GM18858 (cell line): ENCODE results near the gene RARA.

ENCODE experiments used
- ATAC-seq: cut with Tn5 transposase; IDR thresholded peaks from one replicate; pipeline ENCODE4 v1.9.1; 2021; ENCODE audit not compliant: unreplicated experiment

Gene RARA

DNA sequence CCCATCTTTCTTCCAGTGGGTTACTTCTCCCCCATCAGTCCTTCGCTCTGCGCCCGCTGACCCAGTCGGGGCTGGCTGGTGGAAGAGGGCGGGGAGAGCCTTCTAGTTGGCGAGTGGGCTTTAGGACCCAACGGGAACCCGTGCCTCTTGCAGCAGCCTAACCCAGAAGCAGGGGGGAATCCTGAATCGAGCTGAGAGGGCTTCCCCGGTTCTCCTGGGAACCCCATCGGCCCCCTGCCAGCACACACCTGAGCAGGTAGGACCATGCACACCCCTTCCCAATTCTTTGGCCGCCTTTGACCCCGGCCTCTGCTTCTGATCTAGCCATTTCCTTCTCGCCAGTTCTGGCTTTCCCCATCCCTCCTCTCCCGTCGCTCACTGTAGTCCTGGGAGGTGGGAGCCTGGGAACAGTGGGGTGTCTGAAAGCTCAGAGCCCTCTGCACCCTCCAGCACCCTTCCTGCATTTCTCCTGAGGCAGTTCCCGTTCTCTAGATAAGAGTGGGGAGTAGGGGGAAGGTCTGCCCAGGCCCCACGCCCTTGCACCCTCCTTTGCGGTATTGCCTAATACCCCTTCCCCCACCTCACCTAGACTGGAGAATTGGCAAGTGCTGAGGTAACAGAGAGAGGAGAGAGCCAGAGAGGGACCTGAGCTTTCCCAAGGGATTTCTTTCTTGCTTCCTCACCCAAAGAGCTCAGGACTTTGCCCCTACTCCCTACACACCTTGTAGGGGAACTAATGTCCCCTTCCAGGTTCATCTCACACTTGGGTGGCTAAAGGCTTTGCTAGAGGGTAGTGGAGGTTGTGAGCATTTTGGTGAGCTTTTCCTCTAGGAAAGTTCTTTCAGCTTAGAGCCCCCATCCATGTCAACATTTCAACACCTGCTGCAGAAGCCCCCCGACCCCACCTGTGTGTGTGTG, at the start of gene RARA:
Gene RARA (plus strand): TSS at position 150 of the 918 bp plus-strand sequence. CDS start 22,039 bp downstream, outside the sequence.
- ATAC-seq, result no peak

DNA sequence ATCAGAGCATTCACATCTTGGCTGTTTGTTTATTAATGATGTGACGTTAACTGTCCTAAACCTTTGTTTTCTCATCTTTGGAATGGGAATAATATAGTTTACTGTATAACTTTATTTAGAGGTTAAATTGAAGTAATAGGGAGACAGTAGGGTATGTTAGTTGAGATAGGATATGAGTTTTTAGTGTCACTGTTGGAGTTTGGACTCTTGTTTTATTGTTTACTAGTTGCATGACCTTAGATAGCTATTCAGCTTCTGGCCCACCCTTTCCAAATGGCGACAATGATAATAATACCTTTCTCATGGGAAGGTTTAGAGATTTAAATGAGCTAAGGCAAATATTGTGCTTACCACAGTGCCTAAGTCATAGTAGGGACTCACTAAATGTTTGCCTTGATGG, 49.5 kb upstream of the RARA start:
- ATAC-seq, result no peak

- ATAC-seq, result no peak
Measured at GRCh38 chr17:40260528-40260927, 48.5 kb upstream of the RARA start.

GRCh38 chr17:40264458-40265185, 44.4 kb upstream of the RARA start:
- no peak for ATAC-seq

- no peak for ATAC-seq
Measured at GRCh38 chr17:40265337-40265736, 43.6 kb upstream of the RARA start.

DNA sequence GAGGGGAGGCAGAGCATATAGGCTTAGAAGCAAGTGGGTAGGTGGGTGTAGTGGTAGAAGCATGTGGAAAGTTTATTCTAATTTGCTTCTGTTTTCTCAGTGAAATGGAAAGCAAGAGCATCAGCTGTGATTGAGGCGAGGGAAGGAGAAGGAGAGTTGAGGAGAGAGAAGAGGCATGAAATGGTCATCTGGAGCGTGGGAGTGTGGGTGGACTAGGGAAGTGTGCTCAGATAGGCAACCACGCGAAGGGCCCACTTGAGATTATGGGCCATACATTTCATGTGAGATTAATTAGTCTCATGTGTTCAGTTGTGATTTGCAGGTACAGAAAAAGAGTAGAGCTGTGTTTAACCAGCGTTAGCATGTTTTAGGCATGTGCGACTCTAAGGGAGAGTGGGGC, 42.1 kb upstream of the RARA start:
- ATAC-seq, result no peak

DNA sequence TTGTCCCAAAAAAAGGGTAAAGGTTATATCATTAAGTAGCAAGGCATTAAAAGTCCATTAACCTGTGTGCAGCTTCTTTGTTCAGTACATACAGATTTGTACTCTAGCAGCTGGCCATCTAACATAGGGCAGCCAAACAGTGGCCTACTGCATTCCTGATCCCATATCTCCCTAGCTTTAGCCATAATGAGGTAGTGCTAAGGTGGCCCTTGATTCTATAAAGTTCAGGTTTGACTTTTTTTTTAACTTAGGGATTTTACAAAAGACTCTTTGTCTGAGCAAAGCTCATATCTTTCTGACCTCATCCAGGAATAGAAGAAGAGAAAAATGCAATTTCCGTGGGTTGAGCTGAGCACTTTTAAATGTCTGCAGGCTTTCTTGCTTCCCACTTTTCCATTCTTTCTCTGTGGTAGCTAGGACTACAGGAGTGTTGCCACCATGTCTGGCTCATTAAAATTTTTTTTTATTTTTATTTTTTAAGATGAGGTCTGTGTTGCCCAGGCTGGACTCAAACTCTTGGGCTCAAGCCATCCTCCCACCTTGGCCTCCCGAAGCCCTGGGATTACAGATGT, 40.8 kb upstream of the RARA start:
- ATAC-seq, result no peak

GRCh38 chr17:40278414-40278813, 30.6 kb upstream of the RARA start:
- ATAC-seq, result no peak

GRCh38 chr17:40279402-40279801, 29.6 kb upstream of the RARA start:
- ATAC-seq, result no peak

GRCh38 chr17:40281663-40282062, 27.3 kb upstream of the RARA start:
- ATAC-seq, result no peak

DNA sequence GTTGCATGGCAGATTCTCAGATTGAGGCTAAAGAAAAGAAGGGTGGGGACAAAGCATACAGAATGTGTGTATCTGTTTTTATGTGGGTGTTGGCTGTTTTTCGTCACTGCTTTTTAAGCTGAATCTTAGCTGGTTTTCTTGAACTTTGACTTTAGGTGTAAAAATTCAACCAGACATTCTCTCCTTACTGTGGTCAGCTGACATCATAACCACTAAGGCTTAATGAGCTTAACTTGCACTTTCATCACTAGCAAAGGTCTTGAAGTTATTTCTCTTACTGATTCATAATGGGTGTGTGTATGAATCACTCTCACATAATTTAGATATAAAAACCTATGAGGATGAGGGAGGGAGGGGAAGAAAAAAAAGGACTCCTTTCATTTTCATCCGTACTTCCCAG, 25.3 kb upstream of the RARA start:
- no peak for ATAC-seq

DNA sequence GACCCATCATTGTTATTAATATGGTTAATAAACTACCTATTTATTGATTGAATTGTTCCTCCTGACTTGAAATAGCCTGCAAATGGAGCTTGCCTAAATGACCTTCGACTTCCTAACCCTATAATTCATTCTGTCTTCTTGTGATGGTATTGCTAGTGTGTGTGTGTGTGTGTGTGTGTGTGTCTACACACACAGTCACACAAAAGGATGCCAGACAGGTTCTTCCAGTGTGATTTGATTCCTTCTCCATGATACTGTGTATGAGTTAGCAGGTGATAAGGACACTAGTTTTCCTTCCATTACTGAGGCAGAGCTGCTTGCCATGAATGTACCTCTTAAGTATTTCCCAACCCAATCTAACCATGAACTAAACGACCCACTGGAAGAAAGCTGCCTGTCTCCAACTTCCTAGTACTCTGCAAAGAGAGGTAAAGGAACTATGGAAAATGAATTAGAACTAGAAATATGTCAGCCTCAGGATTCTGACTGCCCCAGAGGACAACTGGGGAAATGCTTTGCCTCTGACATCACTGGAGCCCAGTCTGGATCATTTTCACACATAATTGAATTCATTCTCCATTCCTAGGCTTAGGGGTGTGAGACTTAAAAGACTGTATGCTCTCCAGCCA, 24.8 kb upstream of the RARA start:
- ATAC-seq, result no peak

DNA sequence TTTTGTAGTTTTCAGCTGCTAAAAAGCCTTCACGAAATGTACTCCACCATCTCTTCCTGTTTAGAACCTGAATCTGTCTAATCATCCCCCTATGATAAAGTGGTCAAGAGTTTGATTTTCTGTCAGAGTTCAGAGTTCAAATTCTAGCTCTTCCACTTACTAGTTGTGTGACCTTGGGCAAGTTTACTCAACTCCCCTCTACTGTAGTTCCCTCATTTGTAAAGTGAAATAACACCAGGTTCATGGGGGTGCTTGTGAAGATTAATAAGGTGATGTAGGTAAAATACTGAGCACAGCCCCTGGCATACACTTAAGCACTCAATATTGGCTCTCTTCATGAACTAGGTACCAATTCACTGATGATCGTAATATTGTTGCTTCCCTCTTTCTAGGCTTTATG, 22.5 kb upstream of the RARA start:
- ATAC-seq, result no peak

DNA sequence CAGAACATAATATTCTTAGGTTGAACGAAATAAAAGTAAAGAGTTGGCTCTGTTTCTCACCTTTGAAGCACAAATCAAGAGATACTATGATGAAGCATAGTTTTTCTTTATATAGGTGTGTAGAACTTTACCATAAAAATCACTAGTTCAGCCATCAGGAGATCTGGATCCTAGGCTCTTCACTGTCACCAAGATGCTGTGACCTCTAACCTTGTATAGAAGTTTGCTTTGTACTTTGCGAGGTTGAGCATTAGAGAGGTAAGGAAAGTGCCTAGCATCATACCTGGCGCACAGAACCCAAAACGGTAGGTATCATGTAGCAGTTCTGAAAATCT, 21.9 kb upstream of the RARA start:
- no peak for ATAC-seq

DNA sequence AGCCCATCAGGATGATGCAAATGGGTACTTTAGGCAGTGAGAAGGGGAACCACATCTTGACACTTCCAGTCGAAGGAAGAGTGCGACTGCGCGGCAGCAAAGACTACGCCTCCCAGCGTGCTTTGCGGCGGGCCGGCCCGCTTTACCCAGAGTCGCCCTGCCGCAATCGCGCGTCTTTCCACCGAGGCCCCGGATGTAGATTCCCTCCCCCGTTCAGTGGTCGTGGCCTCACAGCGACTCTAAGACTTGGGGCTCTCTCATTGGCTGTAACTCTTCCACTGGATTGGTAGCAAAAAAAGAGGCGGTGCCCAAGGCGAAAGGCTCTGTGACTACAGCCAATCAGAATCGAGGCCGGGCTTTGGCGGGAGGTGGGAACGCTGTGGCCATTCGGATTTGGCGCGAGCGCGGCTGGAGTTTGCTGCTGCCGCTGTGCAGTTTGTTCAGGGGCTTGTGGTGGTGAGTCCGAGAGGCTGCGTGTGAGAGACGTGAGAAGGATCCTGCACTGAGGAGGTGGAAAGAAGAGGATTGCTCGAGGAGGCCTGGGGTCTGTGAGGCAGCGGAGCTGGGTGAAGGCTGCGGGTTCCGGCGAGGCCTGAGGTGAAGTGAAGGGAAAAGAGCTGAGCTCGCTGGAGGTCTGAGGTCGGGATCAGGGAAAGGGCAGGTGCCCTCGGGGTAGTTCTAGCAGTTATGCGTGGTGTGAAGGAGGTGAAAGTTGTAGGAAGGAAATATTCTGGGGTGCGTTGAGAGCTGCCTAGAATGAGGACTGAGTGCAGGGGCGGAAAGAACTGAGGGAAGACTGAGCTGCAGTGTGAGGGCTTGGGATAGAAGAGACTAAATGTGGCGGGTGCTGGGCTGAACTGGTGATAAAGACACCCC, 21.2 kb upstream of the RARA start, which contains the start of gene CDC6:
Gene CDC6 (plus strand): TSS at position 386 of the 876 bp plus-strand sequence. CDS start 1,542 bp downstream, outside the sequence.
- peak; percentile 62 for ATAC-seq

DNA sequence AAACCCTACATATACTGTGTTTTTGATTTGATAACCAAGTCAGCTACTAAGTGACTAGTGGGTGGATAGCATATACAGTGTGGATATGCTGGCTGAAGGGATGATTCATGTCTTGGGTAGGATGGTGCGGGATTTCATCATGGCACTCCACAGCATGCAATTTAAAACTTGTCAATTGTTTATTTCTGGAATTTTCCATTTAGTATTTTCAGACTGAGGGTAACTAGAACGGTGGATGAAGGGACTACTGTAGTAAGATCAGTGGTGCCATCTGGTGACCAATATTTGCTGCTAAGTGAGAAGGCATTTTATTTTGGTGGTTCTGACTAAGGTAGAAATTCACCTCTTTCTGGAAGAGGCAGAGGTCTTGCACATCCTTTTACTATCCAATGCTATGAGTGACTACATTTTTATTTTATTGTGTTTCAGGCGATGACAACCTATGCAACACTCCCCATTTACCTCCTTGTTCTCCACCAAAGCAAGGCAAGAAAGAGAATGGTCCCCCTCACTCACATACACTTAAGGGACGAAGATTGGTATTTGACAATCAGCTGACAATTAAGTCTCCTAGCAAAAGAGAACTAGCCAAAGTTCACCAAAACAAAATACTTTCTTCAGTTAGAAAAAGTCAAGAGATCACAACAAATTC, 18.2 kb upstream of the RARA start:
- no peak for ATAC-seq

GRCh38 chr17:40291281-40291664, 17.7 kb upstream of the RARA start:
- no peak for ATAC-seq

DNA sequence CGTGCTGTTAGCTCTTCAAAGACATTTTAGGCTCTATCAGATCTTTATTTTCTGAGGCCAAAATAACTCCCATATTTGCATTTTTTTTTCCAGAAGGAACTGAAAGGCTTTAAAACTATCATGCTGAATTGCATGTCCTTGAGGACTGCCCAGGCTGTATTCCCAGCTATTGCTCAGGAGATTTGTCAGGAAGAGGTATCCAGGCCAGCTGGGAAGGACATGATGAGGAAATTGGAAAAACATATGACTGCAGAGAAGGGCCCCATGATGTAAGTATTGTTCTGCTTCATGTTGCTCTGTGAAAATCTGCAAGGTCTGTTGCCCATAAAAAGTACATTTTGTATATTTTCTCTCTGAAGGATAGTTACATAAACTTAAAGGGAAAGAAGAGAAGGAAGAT, 15.6 kb upstream of the RARA start:
- no peak for ATAC-seq

DNA sequence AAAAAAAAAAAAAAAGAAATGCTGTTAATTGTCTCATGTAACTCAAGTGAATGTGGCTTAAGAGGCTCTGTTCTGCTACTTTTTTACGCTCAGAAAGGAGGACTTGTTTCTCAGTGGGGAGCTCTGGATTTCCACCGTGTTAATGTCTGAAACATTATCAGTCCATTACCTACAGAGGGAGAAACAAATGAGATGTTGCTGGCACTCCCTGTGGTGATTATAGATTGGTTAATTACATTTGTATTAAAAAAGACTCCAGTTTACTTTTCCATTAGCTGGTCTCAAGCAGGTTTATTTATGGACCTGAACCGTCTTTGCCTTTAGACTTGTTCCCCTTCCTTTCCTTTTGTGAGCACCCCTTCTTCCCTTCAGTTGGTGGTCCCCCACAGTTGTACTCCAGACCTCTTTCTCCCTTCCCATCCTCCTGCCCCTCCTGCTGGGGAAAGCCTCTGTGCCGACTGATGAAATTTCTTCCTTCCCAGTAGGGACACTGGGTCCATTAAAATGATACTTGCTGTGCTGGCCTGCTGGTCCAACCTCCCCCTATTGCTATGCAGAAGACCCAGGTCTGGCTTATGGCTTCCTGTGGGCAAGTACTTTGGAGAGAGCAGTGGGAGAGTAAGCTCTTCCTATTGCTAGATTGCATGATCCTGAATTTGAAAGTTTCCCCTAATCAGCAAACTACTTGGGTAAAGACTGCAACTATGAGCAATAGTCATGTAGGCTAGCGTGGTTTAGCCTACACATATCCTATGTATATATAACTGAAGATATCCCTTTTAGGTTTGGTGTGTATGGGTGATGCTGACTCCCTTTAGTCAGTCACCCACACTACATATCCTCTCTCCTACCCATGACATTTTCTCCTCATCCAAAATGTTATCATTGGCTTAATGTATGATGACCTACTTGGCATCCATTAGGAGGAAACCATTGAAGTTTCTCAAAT, 13.2 kb upstream of the RARA start:
- ATAC-seq, result no peak
